NCI-H1092 treated with DMSO at 0.1 percent for 48 hours (cell line): ENCODE results near the gene RNF220.

ENCODE experiments used
- DNase-seq: peaks from one replicate; lab custom pipeline; 2025; lab: John Stamatoyannopoulos, UW

Gene RNF220

DNA sequence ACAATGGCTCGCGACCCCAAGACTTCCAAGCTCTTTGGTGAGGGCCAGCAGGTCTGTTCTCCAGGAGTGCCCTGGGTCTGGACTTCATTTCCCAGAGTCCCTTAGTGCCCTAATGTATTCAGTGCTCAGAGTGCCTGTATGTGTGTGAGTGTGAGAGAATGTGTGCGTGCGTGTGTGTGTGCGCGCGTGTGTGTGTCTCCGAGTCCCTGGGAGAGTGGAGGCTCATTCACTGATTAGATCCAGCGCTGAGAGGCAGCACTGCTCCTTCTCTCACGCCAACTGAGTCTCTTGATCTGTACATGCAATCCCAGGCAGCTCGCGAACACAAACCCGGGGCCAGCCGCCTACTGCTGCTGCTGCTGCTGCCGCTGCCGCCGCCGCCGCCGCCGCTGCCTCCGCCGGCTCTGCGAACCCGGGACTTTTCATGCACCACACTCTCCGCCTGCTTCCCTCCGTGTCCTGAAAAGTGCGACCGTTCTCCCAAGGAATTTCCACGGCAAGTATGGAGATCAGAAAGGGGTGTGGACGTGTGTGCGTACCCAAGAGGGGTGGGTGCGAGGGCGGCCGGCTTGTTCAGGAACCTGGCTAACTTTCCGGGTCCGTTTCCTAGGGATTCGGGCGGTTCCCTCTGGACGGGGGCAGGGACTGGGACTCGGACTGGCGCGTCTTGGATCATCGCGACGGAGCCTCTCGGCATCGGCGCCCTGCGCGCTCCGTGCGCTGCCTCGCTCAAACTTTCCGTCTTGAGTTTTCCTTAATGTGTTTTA is at the start of gene RNF220:
TSS of gene RNF220 (plus strand) at position 225 of the 767 bp plus-strand sequence.
- DNase-seq: peak; percentile 60

DNA sequence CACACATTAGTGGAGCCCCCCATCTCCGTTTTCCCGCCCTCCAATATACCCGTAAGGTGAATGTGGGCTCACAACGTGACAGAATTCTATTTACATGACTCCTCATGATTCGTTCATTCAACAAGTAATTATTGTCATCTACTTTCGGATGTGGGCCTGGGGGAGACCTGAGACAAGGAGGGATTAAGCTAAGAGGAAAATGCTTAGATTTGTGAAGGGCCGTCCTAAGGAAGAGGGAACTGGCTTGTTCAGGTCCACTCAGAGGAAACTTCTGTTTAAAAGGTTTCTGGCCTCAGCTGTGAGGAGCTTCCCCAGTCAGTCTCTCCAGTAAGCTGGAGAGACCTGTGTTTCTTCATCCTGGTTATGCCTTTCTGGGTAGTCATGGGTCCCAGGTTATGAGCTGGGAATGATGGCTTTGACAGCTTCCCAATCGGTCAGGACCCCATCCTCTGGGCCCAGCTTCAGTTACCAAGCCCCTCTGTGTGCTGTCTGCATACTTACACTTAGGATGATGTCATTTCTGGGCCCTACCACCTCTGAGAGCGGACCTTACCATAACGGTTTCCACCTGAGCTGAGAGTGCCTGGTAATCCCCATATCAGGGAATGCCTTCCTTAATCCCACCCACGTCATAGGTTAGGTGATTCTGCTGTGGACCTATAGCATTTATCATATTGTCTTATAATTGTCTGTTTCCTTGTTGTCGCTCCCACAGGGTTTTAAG is 49.3 kb upstream of the RNF220 start:
- DNase-seq: no peak

DNA sequence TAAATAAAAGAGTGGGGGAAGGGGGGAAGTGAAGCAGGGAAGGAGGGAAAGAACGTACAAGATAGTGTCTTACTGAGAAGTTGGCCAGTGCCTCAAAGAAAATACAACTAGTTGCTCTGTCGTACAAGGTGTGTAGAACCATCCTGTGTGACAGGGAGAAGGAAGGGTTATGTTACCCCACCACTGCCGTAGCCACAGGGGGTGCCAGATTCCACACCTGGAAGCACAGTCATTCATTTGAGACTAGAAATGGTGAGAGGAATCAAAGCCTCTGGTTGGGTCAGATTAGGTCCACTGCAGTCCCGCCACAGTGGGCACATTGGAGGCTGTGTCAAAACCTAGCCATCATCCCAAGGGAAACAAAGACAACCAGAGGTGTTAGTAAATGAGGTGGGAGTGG is 47.3 kb upstream of the RNF220 start:
- no peak for DNase-seq

DNA sequence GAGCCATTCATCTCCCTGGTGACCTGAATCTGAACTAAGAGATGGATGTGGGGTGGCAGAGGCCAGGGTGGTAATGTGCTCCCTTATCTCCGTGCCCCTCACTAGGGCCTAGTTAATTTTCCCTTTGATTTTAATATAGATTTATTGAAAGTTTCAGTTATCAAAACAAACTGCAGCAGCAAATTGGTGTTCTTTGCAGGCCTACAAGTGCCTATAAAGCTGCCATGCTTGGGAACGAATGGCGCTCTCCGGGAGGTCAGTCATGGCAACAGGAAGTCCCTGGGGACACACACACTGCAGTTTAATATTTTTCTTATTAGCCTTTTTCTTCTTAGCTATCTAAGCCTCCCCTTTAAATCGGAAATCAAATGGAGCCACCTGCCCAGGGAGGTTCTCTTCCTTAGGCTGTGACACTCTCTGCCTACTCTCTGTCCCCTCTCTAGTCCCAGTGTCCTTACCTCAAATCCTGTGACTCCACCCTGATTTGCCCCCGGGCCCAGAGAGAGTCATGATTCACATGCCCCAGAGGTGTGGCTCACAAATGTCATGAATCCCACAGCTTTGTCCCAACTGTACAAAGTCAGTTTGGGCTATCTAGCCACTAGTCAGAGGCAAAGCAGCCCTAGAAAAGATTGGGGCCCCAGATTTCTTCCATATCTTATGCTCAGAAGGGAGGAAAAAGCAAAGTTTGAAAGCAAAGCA is 45.7 kb upstream of the RNF220 start:
- peak; percentile 3 for DNase-seq

DNA sequence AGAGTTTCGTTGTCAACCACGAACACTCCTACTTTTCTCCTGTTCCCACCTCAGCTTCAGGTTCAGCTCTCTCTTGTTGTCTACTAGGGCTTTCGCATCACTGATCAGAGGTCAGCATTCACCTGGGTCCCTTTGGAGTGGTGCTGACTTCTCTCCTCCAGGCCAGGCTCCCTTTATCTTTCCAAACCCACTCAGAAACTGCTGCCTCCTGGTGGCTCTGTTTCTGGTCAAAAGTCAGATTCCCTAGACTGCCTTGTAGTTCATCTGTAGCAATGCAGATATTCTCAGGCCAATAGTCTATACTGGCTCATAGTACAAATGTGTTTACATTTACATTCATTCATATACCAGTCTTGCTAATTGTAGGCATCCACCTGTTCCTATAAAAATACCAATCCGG is 43.6 kb upstream of the RNF220 start:
- DNase-seq: no peak

DNA sequence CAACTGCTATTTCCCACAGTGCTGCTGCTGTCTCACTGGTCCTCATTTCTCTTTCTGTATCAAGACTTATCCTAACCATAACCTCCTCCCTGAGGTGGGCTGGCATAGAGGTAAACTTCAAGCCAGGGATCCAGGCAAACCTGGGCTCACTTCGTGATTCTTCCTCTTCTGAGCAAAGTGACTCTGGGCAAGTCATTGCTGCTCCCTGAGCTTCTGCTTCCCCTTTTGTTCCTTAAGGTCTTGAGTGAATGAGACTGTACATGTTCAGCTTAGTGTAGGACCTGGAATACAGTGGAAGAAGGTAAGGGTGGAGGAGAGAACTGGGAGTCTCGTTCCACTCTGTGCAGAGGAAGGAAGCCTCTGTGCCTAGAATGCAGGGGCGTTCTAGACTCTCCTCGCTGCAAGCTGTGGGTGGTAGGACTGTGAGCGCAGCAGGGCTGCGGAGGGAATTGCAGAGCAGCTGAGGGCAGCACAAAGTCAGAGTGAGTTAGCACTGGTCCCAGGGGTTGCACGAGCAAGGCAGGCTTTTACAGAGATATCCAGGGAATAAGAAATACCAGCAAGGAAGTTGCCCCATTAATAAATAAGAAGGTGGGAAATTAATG is 38.6 kb upstream of the RNF220 start:
- DNase-seq: no peak

DNA sequence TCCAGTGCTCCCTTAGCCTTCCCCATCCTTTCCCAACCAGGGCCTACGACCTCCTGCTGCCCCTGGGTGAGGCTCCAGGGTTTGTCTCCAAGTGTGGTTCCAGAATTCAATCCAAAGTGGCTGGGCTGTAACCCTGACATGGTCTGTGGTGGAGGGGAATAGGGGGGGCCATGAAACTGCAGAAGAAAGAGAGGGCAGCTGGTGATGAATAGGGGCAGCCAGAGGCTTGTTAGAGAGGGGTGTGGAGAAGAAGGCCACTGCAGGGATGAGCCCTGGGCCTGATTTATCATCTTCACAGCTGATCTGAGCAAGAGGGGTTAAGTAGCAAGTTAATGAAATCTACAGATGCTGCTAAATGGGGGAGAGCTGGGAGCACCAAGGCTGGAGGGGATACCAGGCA is 37.1 kb upstream of the RNF220 start:
- DNase-seq: no peak

DNA sequence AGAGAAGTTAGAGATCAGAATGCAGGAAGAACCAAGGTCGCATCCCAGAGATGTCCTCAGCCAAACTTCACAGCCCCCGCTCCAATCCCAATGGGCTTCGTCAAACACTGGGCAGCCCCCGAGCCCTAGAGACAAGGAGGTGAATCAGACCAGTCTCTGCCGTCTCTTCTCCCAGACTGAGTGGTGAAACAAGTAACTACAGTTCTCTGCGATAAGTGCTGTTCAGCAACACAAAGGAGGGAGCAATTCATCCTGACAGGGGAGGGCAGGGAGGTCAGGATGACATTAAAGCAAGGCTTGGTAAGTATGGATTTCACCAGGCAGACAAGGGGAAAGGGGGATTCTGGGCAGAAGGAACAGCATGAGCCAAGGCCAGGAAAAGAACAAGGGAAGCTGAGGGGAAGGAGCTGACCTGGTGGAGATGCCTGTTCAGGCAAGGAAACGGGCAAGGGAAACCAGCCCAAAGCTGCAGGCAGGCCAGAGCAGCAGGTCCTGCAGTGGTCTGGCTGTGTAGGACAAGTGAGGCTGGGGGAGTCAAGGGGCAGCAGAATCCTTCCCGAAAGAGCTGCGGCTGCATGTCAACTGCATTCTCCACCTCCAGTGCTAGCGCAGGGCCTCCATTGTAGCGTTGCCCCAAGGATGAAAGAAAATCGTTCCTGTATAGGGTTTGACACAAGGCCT is 36.4 kb upstream of the RNF220 start:
- DNase-seq: no peak

DNA sequence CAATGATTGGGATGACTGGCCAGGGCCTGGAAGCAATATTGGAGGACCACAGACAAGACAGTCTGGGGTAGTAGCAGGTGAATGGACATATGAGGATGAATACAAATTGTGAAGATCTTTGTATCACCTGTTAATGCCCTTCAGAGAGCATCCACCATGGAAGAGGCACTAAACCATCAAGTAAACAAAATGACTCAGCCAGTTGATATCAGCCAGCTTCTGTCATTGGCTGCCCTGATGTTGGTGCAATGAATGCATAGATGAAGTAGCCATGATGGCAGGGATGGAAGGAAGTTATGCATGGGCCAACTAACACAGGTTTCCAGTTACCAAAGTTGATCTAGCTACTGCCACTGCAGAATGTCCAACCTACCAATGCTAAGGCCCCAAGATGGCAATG is 33.8 kb upstream of the RNF220 start:
- no peak for DNase-seq

DNA sequence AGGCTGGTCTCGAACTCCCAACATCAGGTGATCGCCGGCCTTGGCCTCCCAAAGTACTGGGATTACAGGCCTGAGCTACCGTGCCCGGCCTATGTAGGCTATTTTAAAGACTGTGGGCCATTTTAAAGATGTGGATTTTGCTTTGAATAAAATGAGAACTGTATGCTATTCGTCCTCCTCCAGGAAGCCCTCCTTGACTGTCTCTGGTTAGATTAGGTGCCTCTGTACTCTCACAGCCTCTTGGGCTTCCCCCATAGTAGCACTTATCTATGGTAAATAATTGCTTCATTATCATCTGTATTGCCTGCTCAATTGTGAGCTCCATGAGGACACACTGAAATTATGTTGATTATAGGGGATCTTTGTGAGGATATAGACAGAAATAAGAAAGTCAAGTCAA is 29.5 kb upstream of the RNF220 start:
- DNase-seq: no peak

DNA sequence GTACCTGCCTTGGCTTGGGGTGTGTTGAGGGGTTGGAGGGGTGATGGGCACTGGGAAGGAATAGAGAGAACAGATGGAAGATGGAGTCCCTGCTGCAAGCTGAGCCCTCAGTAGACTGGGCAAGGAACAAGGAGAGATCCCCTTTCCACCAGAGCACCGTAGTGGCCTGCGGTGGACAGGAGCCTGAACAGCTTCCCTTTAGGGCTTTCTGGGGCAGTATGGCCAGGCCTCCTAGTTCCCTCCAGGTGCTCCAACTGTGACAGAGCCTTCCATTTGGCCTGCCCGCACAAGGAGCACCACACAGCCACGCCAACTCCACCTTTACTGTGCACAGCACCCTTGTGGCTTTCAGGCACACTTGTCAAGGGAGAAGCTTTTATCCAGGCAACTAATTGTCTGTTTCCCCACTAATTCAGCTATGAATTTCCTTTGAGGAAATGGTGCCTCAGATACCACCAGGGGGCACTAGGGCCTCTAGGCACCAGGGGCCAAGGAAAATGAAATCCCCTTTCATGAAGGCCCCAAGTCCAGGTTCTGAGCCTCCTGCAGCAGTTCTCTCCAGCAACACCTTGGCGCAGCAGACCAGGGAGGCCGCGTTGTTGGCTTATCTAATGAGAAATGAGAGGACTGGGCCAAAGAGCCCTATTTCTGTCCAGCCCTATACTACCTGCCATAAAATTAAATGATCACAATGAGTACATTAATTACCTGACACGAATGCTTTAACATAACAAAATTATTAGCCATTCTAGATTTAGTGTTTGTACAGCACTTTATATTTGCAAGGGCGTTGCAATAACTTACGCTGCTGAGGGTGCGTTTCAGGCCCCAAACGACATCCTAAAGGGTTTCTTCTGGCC is 26.9 kb upstream of the RNF220 start:
- peak; percentile 57 for DNase-seq

DNA sequence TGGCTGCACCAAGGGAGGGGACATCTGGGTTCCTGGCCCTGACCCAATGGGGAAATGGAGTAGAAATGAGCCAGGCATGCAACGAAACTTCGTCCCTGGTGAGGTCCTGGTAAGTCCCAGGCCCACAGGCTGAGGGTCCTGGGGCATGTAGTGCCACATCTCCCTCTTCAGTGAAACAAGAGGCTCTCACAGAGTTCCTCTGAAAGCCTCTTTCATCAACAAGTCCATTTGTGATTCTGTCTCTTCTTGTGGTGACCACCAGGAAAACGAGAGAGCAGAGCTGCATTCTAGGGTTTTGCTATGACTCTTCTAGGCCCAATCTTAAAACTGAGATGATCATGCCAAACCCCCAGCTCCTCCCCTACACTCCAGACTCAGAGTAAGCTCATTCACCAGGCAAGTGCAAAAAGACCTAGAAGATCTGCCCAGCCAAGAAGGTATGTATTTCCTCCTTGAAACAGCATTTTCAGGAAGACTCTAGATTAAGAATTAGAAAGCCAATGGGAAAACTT is 24.3 kb upstream of the RNF220 start:
- DNase-seq: no peak

DNA sequence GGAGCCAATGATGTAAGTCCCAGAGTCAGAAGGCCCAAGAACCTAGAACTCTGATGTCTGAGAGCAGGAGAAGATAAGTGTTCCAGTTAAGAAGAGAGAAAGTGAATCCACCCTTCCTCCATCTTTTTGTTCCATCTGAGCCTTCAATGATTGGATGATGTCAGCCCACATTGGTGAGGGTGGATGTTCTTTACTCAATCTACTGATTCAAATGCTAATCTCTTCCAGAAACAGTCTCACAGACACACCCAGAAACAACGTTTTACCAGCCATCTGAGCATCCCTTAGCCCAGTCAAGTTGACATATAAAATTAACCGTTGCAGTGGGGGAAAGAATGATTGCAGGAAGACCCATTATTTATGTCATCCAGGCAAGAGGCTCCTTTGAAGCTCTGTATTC is 16.5 kb upstream of the RNF220 start:
- no peak for DNase-seq

DNA sequence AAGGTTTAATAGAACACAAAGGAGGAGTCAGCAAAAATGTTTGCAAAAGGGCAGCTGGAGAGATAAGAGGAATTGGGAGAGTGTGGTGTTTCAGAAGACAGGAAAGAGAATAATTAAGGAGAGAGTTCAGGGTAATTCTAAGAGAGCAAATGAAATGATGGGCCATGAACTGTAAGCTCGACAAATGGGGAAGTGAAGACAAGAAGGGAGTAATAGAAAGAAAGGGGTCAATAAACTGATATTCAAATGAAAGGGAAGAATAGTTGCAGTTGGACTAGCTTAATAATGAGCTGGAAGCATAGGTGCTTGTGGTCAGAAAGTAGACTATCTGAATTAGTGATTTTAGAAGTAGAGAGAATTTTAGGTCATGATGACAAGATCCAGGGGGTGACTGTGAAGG is 15.6 kb upstream of the RNF220 start:
- no peak for DNase-seq

DNA sequence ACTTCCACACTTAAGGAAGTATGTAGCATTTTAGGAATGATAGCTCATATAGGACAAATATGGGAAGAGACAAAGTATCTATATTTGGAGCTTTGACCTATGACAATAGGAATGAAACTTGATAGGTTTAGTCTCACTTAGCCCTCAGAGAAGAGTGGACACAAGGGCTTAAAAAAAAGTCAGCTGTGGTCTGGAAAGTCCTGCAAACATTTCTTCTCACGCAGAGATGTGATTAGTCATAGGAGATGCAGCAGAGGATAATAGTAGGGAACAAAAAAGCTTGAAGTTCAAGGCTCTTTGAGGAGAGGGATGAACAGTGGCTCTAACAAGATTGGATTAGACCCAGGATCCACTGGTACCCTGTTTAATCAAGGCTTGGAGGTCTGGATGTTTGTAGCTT is 14.8 kb upstream of the RNF220 start:
- DNase-seq: no peak

DNA sequence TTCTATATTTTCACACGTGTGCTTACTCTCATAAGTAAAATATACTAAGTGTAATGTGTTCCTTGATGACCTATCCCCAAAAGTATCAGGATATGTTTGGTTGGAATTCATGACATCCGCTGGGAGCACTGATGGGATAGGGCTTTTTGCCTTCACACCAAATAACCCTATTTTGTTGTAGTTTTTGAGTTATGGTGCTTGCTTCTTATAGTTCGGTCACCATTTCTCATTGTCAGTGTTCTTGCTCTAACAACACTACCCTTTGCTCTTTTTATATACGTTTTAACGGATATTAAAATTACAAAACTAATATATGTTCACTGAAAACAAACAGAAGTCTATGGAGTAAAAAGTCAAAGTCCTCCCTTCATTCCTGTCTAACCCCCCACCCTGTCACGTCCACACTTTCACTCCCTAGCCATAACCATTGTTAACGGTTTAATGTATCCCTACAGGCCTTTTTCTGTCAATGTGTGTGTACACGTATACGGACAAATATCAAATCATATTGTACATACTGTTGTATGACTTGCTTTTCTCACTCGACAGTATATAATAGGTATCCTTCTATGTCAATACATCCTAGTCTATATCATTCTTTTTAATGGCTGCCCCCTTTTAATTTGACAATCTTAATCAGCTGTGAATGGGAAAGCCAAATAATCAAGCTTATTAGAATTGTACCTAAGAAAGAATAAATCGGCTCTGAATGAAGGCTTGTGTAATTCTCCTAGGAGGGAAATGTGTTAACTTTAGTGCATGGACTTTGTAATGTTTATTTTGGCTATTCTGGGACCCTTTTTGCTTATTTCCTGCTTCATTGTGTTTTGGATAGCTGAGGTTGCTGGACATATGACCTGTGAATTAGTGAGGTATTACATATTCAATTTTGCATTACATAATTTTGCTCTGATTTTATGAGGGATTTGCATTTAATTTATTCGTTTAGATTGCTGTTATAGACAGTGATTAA is 3.5 kb upstream of the RNF220 start:
- no peak for DNase-seq

DNA sequence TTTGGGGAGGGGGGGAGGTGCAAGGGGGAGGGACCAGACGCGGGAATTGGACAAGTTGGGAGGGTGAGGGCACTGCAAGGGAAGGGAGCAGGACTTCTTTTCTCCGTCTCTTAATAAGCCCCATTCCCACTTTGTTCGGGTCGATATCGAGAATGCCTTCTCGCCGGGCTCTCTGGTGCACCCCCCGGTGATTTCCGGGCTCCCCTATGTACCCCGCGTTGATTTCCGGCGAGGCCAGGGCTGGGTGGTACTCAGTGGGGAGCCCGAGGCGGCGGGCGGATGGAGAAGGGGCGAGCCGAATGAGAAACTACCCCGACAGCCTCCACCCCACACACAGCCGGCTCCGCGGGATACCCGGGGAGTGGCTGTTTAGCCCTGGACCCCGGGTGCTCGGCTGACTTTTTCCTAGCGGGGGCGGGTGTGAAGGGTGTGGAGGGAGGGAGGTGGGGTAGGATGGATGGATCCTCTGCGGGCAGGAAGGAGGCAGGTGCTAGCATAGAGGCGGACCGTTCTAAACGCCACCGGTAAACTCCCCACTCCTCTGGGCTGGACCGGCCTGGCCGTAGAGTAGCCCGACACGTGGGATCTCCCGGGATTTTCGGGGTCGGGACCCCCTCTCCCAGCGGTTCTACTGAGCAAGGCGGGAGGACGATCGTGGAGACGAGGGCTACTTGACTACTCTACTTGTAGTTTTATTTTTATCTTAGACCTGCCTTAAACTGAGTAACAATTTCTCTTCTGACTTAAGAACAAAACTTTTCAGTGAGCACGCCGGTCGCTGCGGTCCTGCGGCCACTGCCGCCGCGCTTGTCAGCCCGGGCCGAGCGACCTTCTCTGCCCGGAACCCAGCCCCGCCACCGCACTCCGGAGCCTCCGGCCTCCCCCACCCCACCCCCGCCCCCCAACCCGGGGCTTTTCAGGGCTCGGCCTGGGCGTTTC is 1.0 kb downstream of the RNF220 start:
- DNase-seq: peak; percentile 12

DNA sequence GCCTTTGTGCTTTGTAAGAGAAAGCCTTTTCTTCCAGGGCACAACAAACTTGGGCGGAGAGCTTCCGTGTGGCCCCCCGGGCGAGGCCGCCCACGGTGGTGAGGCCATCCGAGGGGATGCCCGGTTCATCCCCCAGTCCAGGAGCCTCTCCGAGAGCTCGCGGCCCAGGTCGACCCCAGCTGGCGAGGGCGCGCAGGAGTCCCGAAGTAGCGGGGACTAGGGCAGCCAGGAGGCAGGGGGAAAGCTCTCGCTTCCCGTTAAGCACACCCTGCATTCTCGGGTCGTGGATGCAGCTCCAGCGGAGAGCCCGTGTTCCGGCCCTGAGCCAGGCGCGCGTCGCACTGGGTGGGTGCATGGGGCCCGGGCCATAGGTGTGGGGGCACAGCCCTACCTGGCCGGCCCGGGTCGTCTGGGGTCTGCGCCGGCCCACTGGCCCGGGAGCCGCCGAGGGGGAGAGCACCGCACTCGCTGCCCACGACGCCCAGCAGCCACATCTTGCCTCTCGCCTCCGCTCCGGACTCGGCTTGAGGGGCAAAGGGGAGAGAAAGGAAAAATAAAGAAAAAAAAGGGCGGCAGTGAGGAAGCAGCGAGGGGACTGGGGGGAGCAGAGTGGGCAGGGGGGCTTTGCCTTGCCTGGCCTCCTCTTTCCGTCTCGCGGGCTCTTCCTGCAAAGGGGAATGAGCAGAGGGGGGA is 1.8 kb downstream of the RNF220 start:
- no peak for DNase-seq
